HepG2 (cell line): ENCODE measurements around the gene RFXAP. TPM values are rescaled to one million over a fixed set of nuclear protein-coding genes. Genes with fewer than 3 reads are reported as not detected.

Experiments
- ATAC-seq: fragments of 200-7000 bp; cut with Tn5 transposase; 3 replicates; pipeline ENCODE4 v1.9.1; 2020; ENCODE audit warnings: mild to moderate bottlenecking, moderate library complexity
- BruUV-seq: library from RNA; stranded (reverse); fragments of 400-500 nt; replicated peaks from 2 replicates; lab custom pipeline; 2021; lab: Mats Ljungman, UMichigan
- CTCF ChIA-PET: fragments of 300-600 bp; formaldehyde crosslinking; extraction: SDS; loops from one replicate; lab custom pipeline; 2021; ENCODE audit warnings: low total read pairs, inconsistent platforms, low intra/inter-chr PET ratio; lab: Yijun Ruan, JAX
- POLR2A ChIA-PET: fragments of 350-600 bp; sonication (Branson Sonifier 250); formaldehyde crosslinking; loops from one replicate; lab custom pipeline; 2020; ENCODE audit warnings: antibody characterized with exemption, inconsistent platforms; lab: Yijun Ruan, JAX
- DNase-seq: peaks from one replicate; pipeline ENCODE4 v3.0.0-alpha.2; 2015; ENCODE audit warnings: low spot score
- FAIRE-seq: peaks from 3 replicates; lab custom pipeline; 2011; peaks lifted over from hg19 to GRCh38; lab: Jason Lieb, UNC
- H2AFZ ChIP-seq: one replicate; pipeline ENCODE4 v1.6.1; 2011; ENCODE audit warnings: low read length, inconsistent platforms
- H3K27ac ChIP-seq: fragments of 300-600 bp; 3 replicates; pipeline ENCODE4 v1.8.0; 2011; ENCODE audit warnings: mixed run types, mild to moderate bottlenecking, mixed read lengths, low read length, inconsistent platforms; ENCODE audit not compliant: insufficient read depth; ENCODE audit errors: extremely low read length
- H3K27me3 ChIP-seq, 2 experiments: fragments of 200-600 bp in 1 of 2; 2 replicates in 1 of 2; 3 replicates in 1 of 2; pipeline versions ENCODE4 v1.6.0 to v1.8.0; 2011; ENCODE audit warnings: low read length in 2 of 2, mild to moderate bottlenecking in 2 of 2, moderate library complexity in 2 of 2, inconsistent platforms in 1 of 2; ENCODE audit not compliant: insufficient read depth in 2 of 2, control insufficient read depth in 1 of 2
- H3K36me3 ChIP-seq, 2 experiments: fragments of 200-600 bp in 1 of 2; replicated peaks in 1 of 2; 2 replicates in 1 of 2; 3 replicates in 1 of 2; pipeline versions ENCODE4 v1.5.1 to v1.8.0; 2011; ENCODE audit warnings: low read length in 2 of 2, inconsistent platforms in 1 of 2; ENCODE audit not compliant: insufficient read depth in 2 of 2, control insufficient read depth in 1 of 2
- H3K4me1 ChIP-seq: 2 replicates; pipeline ENCODE4 v1.5.1; 2012; ENCODE audit warnings: low read length, inconsistent platforms; ENCODE audit not compliant: insufficient read depth
- H3K4me2 ChIP-seq: 2 replicates; pipeline ENCODE4 v1.6.0; 2011; ENCODE audit warnings: low read depth, low read length, inconsistent platforms
- H3K4me3 ChIP-seq, 3 experiments: fragments of 200-600 bp in 1 of 3; sonication (generic), shearing (Covaris generic) in 1 of 3; replicated peaks in 1 of 3; 2 replicates each; pipeline ENCODE4 v1.5.1; 2011 to 2016; ENCODE audit warnings: low read length in 3 of 3, inconsistent platforms in 2 of 3, low read depth in 2 of 3, mild to moderate bottlenecking in 2 of 3, control low read depth in 1 of 3, mixed read lengths in 1 of 3; ENCODE audit not compliant: insufficient read depth in 1 of 3
- H3K79me2 ChIP-seq: one replicate; pipeline ENCODE4 v1.6.1; 2011; ENCODE audit warnings: low read length, inconsistent platforms; ENCODE audit not compliant: insufficient read depth
- H3K9ac ChIP-seq: 2 replicates; pipeline ENCODE4 v1.6.0; 2011; ENCODE audit warnings: mild to moderate bottlenecking, low read depth, low read length, inconsistent platforms; ENCODE audit not compliant: insufficient read depth
- H3K9me3 ChIP-seq: 2 replicates; pipeline ENCODE4 v1.5.1; 2012; ENCODE audit warnings: mild to moderate bottlenecking, low read length
- H4K20me1 ChIP-seq: 2 replicates; pipeline ENCODE4 v1.6.0; 2011; ENCODE audit warnings: inconsistent platforms, mild to moderate bottlenecking, low read length, moderate library complexity; ENCODE audit not compliant: insufficient read depth
- CAMTA2 ChIP-seq: sonication (generic); formaldehyde crosslinking; IDR thresholded peaks from 2 replicates; pipeline ENCODE4 v1.4.0; 2020; ENCODE audit warnings: mild to moderate bottlenecking, missing genetic modification reagents, borderline replicate concordance
- GTF3A ChIP-seq: sonication (generic); formaldehyde crosslinking; conservative IDR thresholded peaks from 2 replicates; pipeline ENCODE4 v1.4.0; 2020; ENCODE audit warnings: mild to moderate bottlenecking, missing genetic modification reagents
- KAT8 ChIP-seq: IDR thresholded peaks from 2 replicates; pipeline ENCODE4 v1.6.1; 2016; ENCODE audit warnings: missing genetic modification reagents, missing compliant biosample characterization
- STAT6 ChIP-seq: sonication (generic); formaldehyde crosslinking; IDR thresholded peaks from 2 replicates; pipeline ENCODE4 v1.4.0; 2020; ENCODE audit warnings: missing genetic modification reagents, mild to moderate bottlenecking, borderline replicate concordance
- ZBTB7B ChIP-seq: sonication (generic); formaldehyde crosslinking; IDR thresholded peaks from 2 replicates; pipeline ENCODE4 v1.4.0; 2020; ENCODE audit warnings: missing genetic modification reagents
- ZNF800 ChIP-seq: sonication (generic); formaldehyde crosslinking; IDR thresholded peaks from 2 replicates; pipeline ENCODE4 v1.4.0; 2020; ENCODE audit warnings: missing genetic modification reagents
- ZNF879 ChIP-seq: sonication (generic); formaldehyde crosslinking; IDR thresholded peaks from 2 replicates; pipeline ENCODE4 v1.8.1; 2023; ENCODE audit warnings: missing genetic modification reagents
- WGBS: methylation state at CpG from one replicate; pipeline ENCODE4 v1.1.6; 2017; ENCODE audit warnings: low lambda C conversion rate; 5-methylcytosine and 5-hydroxymethylcytosine counted together
- in situ Hi-C: cut with HindIII; loops from 2 replicates; pipeline ENCODE4 v1.10.0; 2017; ENCODE audit warnings: low pct_unique_long_range_greater_than_20kb; ENCODE audit not compliant: extremely low pct_ligation_motif_present
- intact Hi-C: fragments of 100-400 bp; cut with micrococcal nuclease; formaldehyde crosslinking; loops from one replicate; pipeline ENCODE4 v1.10.0; 2022; ENCODE audit not compliant: unreplicated experiment
- polyA plus RNA-seq, 8 experiments: library from polyadenylated mRNA; depleted of rRNA in 3 of 8; stranded (reverse) in 7 of 8; unstranded in 1 of 8; fragments of >200 nt; fragmentation: Illumina TruSeq in 4 of 8; extraction: Trizol in 4 of 8; gene quantifications; 2 replicates each; pipeline versions ENCODE4 v1.2.1 to v1.2.3, GENCODE V29; 2011 to 2016; ENCODE audit warnings: low read depth in 4 of 8, missing spikeins in 1 of 8, mixed read lengths in 1 of 8; ENCODE audit not compliant: insufficient read depth in 1 of 8
- total RNA-seq, 5 experiments: library from RNA; depleted of rRNA; stranded (reverse); fragments of >200 nt; fragmentation: Illumina TruSeq; extraction: Trizol; gene quantifications; 2 replicates each; pipeline ENCODE4 v1.2.3, GENCODE V29; 2016; ENCODE audit warnings: low read depth in 1 of 5
- TF ChIP-seq, protein P1 (sequence below): sonication (generic); formaldehyde crosslinking; IDR thresholded peaks from 2 replicates; pipeline ENCODE4 v1.4.0; 2020; ENCODE audit warnings: missing genetic modification reagents, borderline replicate concordance
- TF ChIP-seq, protein P2 (sequence below): sonication (generic); formaldehyde crosslinking; IDR thresholded peaks from 2 replicates; pipeline ENCODE4 v1.8.0; 2022; ENCODE audit warnings: missing genetic modification reagents, mild to moderate bottlenecking, borderline replicate concordance
- TF ChIP-seq, protein P3 (sequence below): sonication (generic); formaldehyde crosslinking; IDR thresholded peaks from 2 replicates; pipeline ENCODE4 v1.9.0; 2021; ENCODE audit warnings: missing genetic modification reagents, mild to moderate bottlenecking, borderline replicate concordance
- TF ChIP-seq, protein P4 (sequence below): sonication (generic); formaldehyde crosslinking; IDR thresholded peaks from 2 replicates; pipeline ENCODE4 v1.5.0; 2020; ENCODE audit warnings: missing genetic modification reagents

Gene RFXAP
- total and polyA plus RNA-seq, 2 of the 13 experiments (the other 11 are each of a cell fraction or from before 2014, with no cell fraction given), result 1.8 to 7.9 TPM

DNA sequence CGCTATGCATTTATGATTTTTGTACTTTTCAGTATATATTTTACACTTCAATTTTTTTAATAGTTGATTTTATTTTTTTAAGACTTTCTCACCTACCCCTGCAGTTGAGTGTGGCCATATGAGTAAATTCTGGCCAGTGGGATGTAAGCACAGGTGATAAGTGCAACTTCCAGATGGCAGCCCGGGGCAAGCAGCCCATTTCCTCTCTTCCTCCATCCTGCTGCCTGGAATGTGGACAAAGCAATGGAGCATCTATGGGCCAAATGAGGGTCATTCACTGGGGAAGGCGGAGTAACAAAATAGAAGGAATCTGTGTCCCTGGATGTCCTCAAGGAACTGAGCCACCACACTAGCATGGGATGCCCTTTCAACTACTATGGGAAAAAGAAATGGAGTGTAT lies 12.3 kb downstream of the RFXAP start:
- H3K4me3 ChIP-seq, result no peak overlapping the region
- H3K27me3 ChIP-seq, result no peaks in the 10 kb centered on the region
- no peaks in the 10 kb centered on the region for H3K4me1 ChIP-seq
- intact Hi-C loops (no loop called here), in situ Hi-C loops (no loop called here)
- no peaks in the 10 kb centered on the region for H3K79me2 ChIP-seq
- no peak overlapping the region for H3K4me2 ChIP-seq
- no TSS peak for BruUV-seq
- no peaks in the 10 kb centered on the region for H4K20me1 ChIP-seq
- ChIA-PET CTCF (no interaction called here), POLR2A (no interaction called here)
- WGBS, result 97% methylated on average over 3 of the region's 3 CpGs
- no peak overlapping the region for H2AFZ ChIP-seq
- H3K9ac ChIP-seq, result no peak overlapping the region
- peaks cover 0 to 17% of the 10 kb centered on the region in 2 experiments; a peak in 3 of 5 replicates for H3K36me3 ChIP-seq
- FAIRE-seq, result no peak
- no peak for DNase-seq
- ATAC-seq, result no peak
- no peaks in the 10 kb centered on the region for H3K9me3 ChIP-seq
- H3K27ac ChIP-seq, result no peak overlapping the region
- TF ChIP-seq ZNF879 (CRISPR knock-in tag) (no peak), ZNF800 (CRISPR knock-in tag) (no peak), CAMTA2 (no peak), ZBTB7B (CRISPR knock-in tag) (no peak), GTF3A (CRISPR knock-in tag) (no peak), STAT6 (CRISPR knock-in tag) (no peak), KAT8 (CRISPR knock-in tag) (no peak)
- TF ChIP-seq, protein P1, sequence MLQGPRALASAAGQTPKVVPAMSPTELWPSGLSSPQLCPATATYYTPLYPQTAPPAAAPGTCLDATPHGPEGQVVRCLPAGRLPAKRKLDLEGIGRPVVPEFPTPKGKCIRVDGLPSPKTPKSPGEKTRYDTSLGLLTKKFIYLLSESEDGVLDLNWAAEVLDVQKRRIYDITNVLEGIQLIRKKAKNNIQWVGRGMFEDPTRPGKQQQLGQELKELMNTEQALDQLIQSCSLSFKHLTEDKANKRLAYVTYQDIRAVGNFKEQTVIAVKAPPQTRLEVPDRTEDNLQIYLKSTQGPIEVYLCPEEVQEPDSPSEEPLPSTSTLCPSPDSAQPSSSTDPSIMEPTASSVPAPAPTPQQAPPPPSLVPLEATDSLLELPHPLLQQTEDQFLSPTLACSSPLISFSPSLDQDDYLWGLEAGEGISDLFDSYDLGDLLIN (CRISPR knock-in tag), result no peak
- TF ChIP-seq, protein P2, sequence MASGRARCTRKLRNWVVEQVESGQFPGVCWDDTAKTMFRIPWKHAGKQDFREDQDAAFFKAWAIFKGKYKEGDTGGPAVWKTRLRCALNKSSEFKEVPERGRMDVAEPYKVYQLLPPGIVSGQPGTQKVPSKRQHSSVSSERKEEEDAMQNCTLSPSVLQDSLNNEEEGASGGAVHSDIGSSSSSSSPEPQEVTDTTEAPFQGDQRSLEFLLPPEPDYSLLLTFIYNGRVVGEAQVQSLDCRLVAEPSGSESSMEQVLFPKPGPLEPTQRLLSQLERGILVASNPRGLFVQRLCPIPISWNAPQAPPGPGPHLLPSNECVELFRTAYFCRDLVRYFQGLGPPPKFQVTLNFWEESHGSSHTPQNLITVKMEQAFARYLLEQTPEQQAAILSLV (CRISPR knock-in tag), result no peak
- TF ChIP-seq, protein P3, sequence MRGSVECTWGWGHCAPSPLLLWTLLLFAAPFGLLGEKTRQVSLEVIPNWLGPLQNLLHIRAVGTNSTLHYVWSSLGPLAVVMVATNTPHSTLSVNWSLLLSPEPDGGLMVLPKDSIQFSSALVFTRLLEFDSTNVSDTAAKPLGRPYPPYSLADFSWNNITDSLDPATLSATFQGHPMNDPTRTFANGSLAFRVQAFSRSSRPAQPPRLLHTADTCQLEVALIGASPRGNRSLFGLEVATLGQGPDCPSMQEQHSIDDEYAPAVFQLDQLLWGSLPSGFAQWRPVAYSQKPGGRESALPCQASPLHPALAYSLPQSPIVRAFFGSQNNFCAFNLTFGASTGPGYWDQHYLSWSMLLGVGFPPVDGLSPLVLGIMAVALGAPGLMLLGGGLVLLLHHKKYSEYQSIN (CRISPR knock-in tag), result no peak
- TF ChIP-seq, protein P4, sequence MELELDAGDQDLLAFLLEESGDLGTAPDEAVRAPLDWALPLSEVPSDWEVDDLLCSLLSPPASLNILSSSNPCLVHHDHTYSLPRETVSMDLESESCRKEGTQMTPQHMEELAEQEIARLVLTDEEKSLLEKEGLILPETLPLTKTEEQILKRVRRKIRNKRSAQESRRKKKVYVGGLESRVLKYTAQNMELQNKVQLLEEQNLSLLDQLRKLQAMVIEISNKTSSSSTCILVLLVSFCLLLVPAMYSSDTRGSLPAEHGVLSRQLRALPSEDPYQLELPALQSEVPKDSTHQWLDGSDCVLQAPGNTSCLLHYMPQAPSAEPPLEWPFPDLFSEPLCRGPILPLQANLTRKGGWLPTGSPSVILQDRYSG (CRISPR knock-in tag), result no peak
